Neural crest cell (in vitro differentiated cells): ENCODE results near the gene XYLT1. TPM values are rescaled to one million over a fixed set of nuclear protein-coding genes. Genes with fewer than 3 reads are reported as not detected.
A peak's percentile ranks its signal among the peaks of the same experiment; 100 is the strongest.

ENCODE experiments used
- DNase-seq: peaks from one replicate; pipeline ENCODE4 v3.0.0; 2021; ENCODE audit warnings: low read depth, mixed read lengths, low spot score
- H3K27ac Mint-ChIP-seq: one replicate; pipeline ENCODE4 v1.8.0; 2021; ENCODE audit warnings: mild to moderate bottlenecking, mixed read lengths; ENCODE audit not compliant: unreplicated experiment
- H3K27me3 Mint-ChIP-seq: 2 replicates; pipeline ENCODE4 v1.8.0; 2021; ENCODE audit warnings: low read depth, mild to moderate bottlenecking, mixed read lengths
- H3K36me3 Mint-ChIP-seq: 2 replicates; pipeline ENCODE4 v1.8.0; 2021; ENCODE audit warnings: low read depth, mild to moderate bottlenecking, mixed read lengths
- H3K4me1 Mint-ChIP-seq: 2 replicates; pipeline ENCODE4 v1.8.0; 2021; ENCODE audit warnings: mixed read lengths
- H3K4me3 Mint-ChIP-seq: one replicate; pipeline ENCODE4 v1.8.0; 2021; ENCODE audit warnings: mild to moderate bottlenecking, mixed read lengths
- H3K9me3 Mint-ChIP-seq: 2 replicates; pipeline ENCODE4 v1.8.0; 2021; ENCODE audit warnings: mixed read lengths
- total RNA-seq: library from RNA; stranded (reverse); gene quantifications from 2 replicates; pipeline ENCODE4 v1.2.1, GENCODE V29; 2021
- TF ChIP-seq, protein P1 (sequence below): fragments of 200-600 bp; sonication (generic); conservative IDR thresholded peaks from 2 replicates; pipeline ENCODE4 v1.5.0; 2021; ENCODE audit warnings: antibody characterized with exemption, mild to moderate bottlenecking

XYLT1 gene
- total RNA-seq, 1 donor from 2014 or later = 15.0 TPM

DNA sequence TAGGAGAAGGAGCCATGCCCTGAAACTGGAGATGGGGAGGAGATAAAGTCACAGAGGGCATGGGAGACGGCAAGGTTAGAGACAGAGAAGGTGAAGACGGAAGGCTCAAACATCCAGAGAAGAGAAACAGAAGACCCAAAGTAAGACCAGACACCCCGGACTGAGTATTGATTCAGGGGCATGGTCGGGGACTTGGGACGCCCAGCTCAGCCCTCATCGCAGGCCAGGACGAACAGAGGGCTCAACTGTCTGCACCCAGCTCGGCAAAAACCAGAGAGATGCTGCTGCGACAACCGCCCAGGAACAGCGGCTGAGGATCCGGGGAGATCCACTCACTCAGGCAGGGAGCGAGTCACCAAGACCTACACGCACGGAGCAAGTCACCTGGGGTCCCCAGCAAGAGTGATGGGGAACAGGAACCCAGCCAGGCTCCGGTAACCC, 999 bp downstream of the XYLT1 start:
- Mint-ChIP-seq H3K4me1 (peaks cover 49% of the 10 kb centered on the region), H3K4me3 (peak overlapping the region; percentile 91), H3K27me3 (peaks cover 28% of the 10 kb centered on the region), H3K9me3 (no peaks in the 10 kb centered on the region), H3K27ac (peak overlapping the region; percentile 0), H3K36me3 (peaks cover 2% of the 10 kb centered on the region)
- TF ChIP-seq, protein P1, sequence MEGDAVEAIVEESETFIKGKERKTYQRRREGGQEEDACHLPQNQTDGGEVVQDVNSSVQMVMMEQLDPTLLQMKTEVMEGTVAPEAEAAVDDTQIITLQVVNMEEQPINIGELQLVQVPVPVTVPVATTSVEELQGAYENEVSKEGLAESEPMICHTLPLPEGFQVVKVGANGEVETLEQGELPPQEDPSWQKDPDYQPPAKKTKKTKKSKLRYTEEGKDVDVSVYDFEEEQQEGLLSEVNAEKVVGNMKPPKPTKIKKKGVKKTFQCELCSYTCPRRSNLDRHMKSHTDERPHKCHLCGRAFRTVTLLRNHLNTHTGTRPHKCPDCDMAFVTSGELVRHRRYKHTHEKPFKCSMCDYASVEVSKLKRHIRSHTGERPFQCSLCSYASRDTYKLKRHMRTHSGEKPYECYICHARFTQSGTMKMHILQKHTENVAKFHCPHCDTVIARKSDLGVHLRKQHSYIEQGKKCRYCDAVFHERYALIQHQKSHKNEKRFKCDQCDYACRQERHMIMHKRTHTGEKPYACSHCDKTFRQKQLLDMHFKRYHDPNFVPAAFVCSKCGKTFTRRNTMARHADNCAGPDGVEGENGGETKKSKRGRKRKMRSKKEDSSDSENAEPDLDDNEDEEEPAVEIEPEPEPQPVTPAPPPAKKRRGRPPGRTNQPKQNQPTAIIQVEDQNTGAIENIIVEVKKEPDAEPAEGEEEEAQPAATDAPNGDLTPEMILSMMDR = no peak
- peak; percentile 11 for DNase-seq

DNA sequence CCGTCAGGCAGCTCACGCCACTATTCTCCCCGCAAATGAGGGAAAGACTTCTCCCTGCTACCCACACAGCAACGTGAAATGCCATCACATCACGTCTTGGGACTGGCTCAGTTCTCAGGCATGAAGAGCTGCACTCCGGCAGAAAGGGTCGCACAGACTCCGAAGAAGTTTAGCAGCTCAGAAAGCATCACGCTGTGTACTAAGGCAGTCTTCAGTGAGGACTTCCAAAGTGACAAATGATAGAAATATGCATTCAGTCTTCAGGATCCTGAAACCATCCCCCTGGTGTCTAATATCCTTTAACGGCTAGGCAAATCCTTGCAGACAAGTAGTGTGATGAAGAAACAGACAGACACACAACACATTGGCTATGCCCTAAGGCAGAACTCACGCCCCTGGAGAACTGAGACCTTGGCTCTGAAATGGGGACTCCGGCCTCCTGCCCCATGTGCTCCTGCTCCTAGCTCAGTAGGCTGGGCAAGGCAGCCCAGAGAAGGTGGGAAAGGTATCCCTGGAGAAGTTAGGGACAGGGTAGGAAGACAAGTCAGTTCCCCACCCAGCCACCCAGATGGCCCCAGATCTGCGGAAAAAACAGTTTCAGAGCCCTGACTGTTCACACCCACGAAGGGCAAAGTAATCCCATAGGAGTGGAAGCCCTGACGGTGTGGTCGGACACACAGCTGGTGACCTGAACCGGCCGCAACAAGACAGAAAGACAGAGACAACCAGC, 1.6 kb downstream of the XYLT1 start:
- peaks cover 23% of the 10 kb centered on the region for H3K27me3 Mint-ChIP-seq
- DNase-seq = no peak
- H3K4me1 Mint-ChIP-seq = peaks cover 43% of the 10 kb centered on the region
- peaks cover 2% of the 10 kb centered on the region for H3K36me3 Mint-ChIP-seq
- no peak overlapping the region for H3K27ac Mint-ChIP-seq
- TF ChIP-seq, protein P1 = no peak
- no peaks in the 10 kb centered on the region for H3K9me3 Mint-ChIP-seq
- H3K4me3 Mint-ChIP-seq = peak overlapping the region; percentile 91

DNA sequence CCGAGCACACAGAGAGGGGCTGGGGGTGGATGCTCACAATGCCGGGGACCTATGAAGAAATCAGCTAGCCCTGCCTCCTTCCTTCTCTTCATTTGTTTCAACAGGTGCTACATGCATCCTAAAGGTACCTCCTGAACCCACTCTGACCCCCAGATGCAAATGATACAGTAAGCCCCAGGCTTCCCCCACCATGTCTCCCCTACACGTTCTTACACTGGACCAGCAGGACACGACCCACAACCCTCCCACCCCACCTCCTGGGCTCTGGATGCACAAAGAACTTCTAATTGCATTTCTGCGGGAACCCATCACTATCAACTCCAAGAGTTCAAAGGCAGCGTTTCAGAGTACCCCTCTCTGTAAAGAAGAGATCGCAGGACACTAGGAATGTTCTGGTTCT, 2.1 kb downstream of the XYLT1 start:
- Mint-ChIP-seq H3K27me3 (peaks cover 21% of the 10 kb centered on the region), H3K9me3 (no peaks in the 10 kb centered on the region), H3K4me3 (peak overlapping the region; percentile 91), H3K27ac (no peak overlapping the region), H3K36me3 (peaks cover 5% of the 10 kb centered on the region), H3K4me1 (peaks cover 41% of the 10 kb centered on the region)
- TF ChIP-seq, protein P1 = no peak
- DNase-seq = no peak

DNA sequence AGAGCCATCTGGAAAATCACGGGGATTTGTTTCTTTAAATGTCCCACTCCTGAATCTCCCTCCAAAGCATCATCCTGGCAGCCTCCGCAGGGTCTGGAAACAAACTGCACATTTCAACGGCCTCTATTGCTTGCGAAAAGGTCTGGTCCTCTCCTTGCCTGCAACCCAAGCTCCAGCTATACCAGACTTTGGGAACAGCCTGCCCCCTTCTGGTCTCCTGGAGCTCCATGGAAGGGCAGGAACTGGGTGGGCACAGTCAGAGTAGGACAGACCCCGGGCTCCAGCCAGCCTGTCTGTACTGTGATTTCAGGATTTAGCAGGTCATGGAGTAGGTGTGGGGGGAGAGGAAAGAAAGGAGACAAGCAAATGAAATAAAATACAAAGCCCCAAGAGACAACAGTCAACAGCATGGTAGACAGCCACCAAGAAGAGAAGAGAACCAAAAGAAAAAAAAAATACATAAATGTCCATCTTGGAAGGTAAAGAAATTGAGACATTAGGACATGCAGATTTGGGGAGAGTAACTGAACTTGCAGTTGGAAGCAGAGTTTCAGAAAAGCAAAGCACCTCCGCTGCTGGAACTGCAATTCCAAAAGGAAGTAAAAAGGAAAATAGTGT, 2.7 kb downstream of the XYLT1 start:
- TF ChIP-seq, protein P1 = peak; percentile 71
- peak; percentile 71 for DNase-seq
- H3K36me3 Mint-ChIP-seq = peaks cover 7% of the 10 kb centered on the region
- peak overlapping the region; percentile 91 for H3K4me3 Mint-ChIP-seq
- H3K4me1 Mint-ChIP-seq = peaks cover 42% of the 10 kb centered on the region
- H3K27ac Mint-ChIP-seq = no peak overlapping the region
- peaks cover 21% of the 10 kb centered on the region for H3K27me3 Mint-ChIP-seq
- H3K9me3 Mint-ChIP-seq = peaks cover 1% of the 10 kb centered on the region

DNA sequence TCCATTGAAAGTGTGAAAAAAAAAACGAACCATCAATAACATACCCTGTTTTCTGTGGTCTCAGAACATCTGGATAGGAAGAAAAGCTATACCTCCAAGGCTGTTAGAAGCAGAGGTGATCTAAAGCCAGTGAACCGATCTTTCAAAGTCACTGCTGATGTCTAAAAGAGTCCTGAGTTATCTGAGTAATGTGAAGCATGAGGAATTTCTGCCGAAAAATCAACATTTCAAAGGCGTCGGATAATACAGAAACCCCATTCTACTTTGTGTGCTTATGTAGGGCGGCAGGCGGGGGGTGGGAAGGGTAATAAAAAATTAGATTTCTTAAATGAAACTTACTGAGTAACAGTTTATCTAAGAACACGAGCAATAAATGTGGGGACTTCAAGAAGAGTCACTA, 3.9 kb downstream of the XYLT1 start:
- no peak overlapping the region for H3K27ac Mint-ChIP-seq
- peaks cover 51% of the 10 kb centered on the region for H3K4me1 Mint-ChIP-seq
- H3K4me3 Mint-ChIP-seq = peak overlapping the region; percentile 91
- peaks cover 21% of the 10 kb centered on the region for H3K27me3 Mint-ChIP-seq
- H3K9me3 Mint-ChIP-seq = peaks cover 3% of the 10 kb centered on the region
- H3K36me3 Mint-ChIP-seq = peaks cover 10% of the 10 kb centered on the region
- TF ChIP-seq, protein P1 = no peak
- no peak for DNase-seq
